ENCODE measurements around the gene AHDC1. TPM values are rescaled to one million over a fixed set of nuclear protein-coding genes. Genes with fewer than 3 reads are reported as not detected.

Gene AHDC1
- polyA plus RNA-seq, 3 donors: 0.16 to 3.3 (median 0.30) TPM

GRCh38 chr1:27560268-27561123 is 43.4 kb downstream of the AHDC1 start:
- Histone ChIP-seq H3K4me1 (ENCODE audit: control insufficient read depth in 1 of 2, insufficient read depth in 2 of 2, low read length in 2 of 2) (peaks cover 41 to 45% of the 10 kb centered on the region in 2 donors), H4K20me1 (ENCODE audit: insufficient read depth, low read length) (peaks cover 18% of the 10 kb centered on the region), H3K4me3 (replicated peaks in 1 of 3; ENCODE audit: low read depth in 2 of 3, low read length in 3 of 3) (no peak overlapping the region), H3K9ac (ENCODE audit: insufficient read depth, low read length, poor library complexity, severe bottlenecking) (no peak overlapping the region), H3K27me3 (ENCODE audit: control insufficient read depth in 2 of 2, insufficient read depth in 2 of 2, low read length in 2 of 2) (no peaks in the 10 kb centered on the region), H2AFZ (ENCODE audit: insufficient read depth, low read depth, low read length, poor library complexity, severe bottlenecking) (no peak overlapping the region), H3K79me2 (ENCODE audit: insufficient read depth, low read length) (no peaks in the 10 kb centered on the region), H3K36me3 (replicated peaks in 1 of 2; ENCODE audit: control insufficient read depth in 1 of 2, insufficient read depth in 2 of 2, low read length in 2 of 2) (no peaks in the 10 kb centered on the region), H3K27ac (ENCODE audit: low read depth in 1 of 2, low read length in 2 of 2) (no peak overlapping the region), H3K4me2 (replicated peaks; ENCODE audit: extremely low read depth, low read length, poor library complexity, severe bottlenecking) (no peak overlapping the region), H3K9me3 (replicated peaks in 1 of 2; ENCODE audit: control insufficient read depth in 1 of 2, insufficient read depth in 1 of 2, low read length in 2 of 2) (no peaks in the 10 kb centered on the region)
- Mint-ChIP-seq H3K4me3 (no peak overlapping the region), H3K36me3 (peaks cover 4 to 5% of the 10 kb centered on the region in 2 donors), H3K27me3 (ENCODE audit: low read depth in 3 of 3) (peaks cover 0 to 6% (median 3%) of the 10 kb centered on the region in 3 donors), H3K4me1 (peaks cover 49% of the 10 kb centered on the region), H3K27ac (peak overlapping the region in 2 of 7 donors; percentile 25 to 73), H3K9me3 (peaks cover 0 to 2% (median 0%) of the 10 kb centered on the region in 7 donors)
- no peak for DNase-seq
- no peak for TF ChIP-seq CTCF (IDR thresholded peaks at IDR 0.05)
- 89% methylated on average over 10 of the region's 13 CpGs for WGBS (ENCODE audit: insufficient coverage)
- intact Hi-C loops (cut with micrococcal nuclease): no loop called here

GRCh38 chr1:27559466-27560030 is 44.4 kb downstream of the AHDC1 start:
- Mint-ChIP-seq H3K36me3 (peaks cover 4 to 5% of the 10 kb centered on the region in 2 donors), H3K27ac (no peak overlapping the region), H3K9me3 (peaks cover 0 to 2% (median 0%) of the 10 kb centered on the region in 7 donors), H3K4me1 (peaks cover 45% of the 10 kb centered on the region), H3K27me3 (ENCODE audit: low read depth in 3 of 3) (peaks cover 0 to 6% (median 3%) of the 10 kb centered on the region in 3 donors), H3K4me3 (no peak overlapping the region)
- Histone ChIP-seq H3K79me2 (ENCODE audit: insufficient read depth, low read length) (no peaks in the 10 kb centered on the region), H3K27me3 (ENCODE audit: control insufficient read depth in 2 of 2, insufficient read depth in 2 of 2, low read length in 2 of 2) (no peaks in the 10 kb centered on the region), H4K20me1 (ENCODE audit: insufficient read depth, low read length) (peaks cover 10% of the 10 kb centered on the region), H3K4me1 (ENCODE audit: control insufficient read depth in 1 of 2, insufficient read depth in 2 of 2, low read length in 2 of 2) (peaks cover 32 to 36% of the 10 kb centered on the region in 2 donors), H2AFZ (ENCODE audit: insufficient read depth, low read depth, low read length, poor library complexity, severe bottlenecking) (no peak overlapping the region), H3K27ac (ENCODE audit: low read depth in 1 of 2, low read length in 2 of 2) (no peak overlapping the region), H3K4me3 (replicated peaks in 1 of 3; ENCODE audit: low read depth in 2 of 3, low read length in 3 of 3) (no peak overlapping the region), H3K4me2 (replicated peaks; ENCODE audit: extremely low read depth, low read length, poor library complexity, severe bottlenecking) (no peak overlapping the region), H3K36me3 (replicated peaks in 1 of 2; ENCODE audit: control insufficient read depth in 1 of 2, insufficient read depth in 2 of 2, low read length in 2 of 2) (no peaks in the 10 kb centered on the region), H3K9ac (ENCODE audit: insufficient read depth, low read length, poor library complexity, severe bottlenecking) (no peak overlapping the region), H3K9me3 (replicated peaks in 1 of 2; ENCODE audit: control insufficient read depth in 1 of 2, insufficient read depth in 1 of 2, low read length in 2 of 2) (no peaks in the 10 kb centered on the region)
- WGBS (ENCODE audit: insufficient coverage): 95% methylated on average over 5 of the region's 8 CpGs
- intact Hi-C loops (cut with micrococcal nuclease): loop anchor here in 1 of 2 donors (5.0 kb wide), 1 partner anchor 108 kb away; no protein-coding TSS in a partner anchor
- DNase-seq: no peak
- TF ChIP-seq CTCF (IDR thresholded peaks at IDR 0.05): no peak

All from CD14-positive monocyte (primary cell).